IPS-20b (cell line): ENCODE data around the gene C6orf62.
"Not testable (repeated sequence)": the region's sequence is repeated elsewhere in the genome, so short reads cannot be mapped to it uniquely, and the experiment has no call there.

Source experiments
- H3K27ac ChIP-seq: one replicate; pipeline ENCODE4 v1.5.1; 2013; ENCODE audit warnings: low read length
- H3K27me3 ChIP-seq: 2 replicates; pipeline ENCODE4 v1.6.1; 2013; ENCODE audit warnings: mild to moderate bottlenecking, low read length, inconsistent platforms; ENCODE audit not compliant: insufficient read depth
- H3K36me3 ChIP-seq: 2 replicates; pipeline ENCODE4 v1.6.1; 2013; ENCODE audit warnings: low read depth, mild to moderate bottlenecking, inconsistent platforms, low read length, moderate library complexity; ENCODE audit not compliant: insufficient read depth
- H3K4me1 ChIP-seq: 2 replicates; pipeline ENCODE4 v1.6.1; 2013; ENCODE audit warnings: mild to moderate bottlenecking, control low read depth, inconsistent platforms, low read length, moderate library complexity; ENCODE audit not compliant: insufficient read depth
- H3K4me3 ChIP-seq: 2 replicates; pipeline ENCODE4 v1.5.1; 2013; ENCODE audit warnings: mild to moderate bottlenecking, low read length, inconsistent platforms
- H3K9ac ChIP-seq: 2 replicates; pipeline ENCODE4 v1.6.1; 2013; ENCODE audit warnings: low read depth, mild to moderate bottlenecking, inconsistent platforms, low read length, moderate library complexity
- H3K9me3 ChIP-seq: 2 replicates; pipeline ENCODE4 v1.6.1; 2013; ENCODE audit warnings: mild to moderate bottlenecking, low read depth, low read length, inconsistent platforms; ENCODE audit not compliant: insufficient read depth

C6orf62 gene

GRCh38 chr6:24719125-24719971 lies at the start of gene C6orf62:
C6orf62 (minus strand) TSS chr6:24719154; CDS start chr6:24718668, 486 bp downstream.
- H3K27me3 ChIP-seq: no peaks in the 10 kb centered on the region
- H3K27ac ChIP-seq: peak within 1 kb of the TSS; percentile 74
- H3K36me3 ChIP-seq: peaks cover 51% of the 10 kb centered on the region
- peaks cover 7% of the 10 kb centered on the region; the same call in 1 of the 2 replicates for H3K4me1 ChIP-seq
- H3K4me3 ChIP-seq: peak within 1 kb of the TSS; percentile 98
- H3K9ac ChIP-seq: peak within 1 kb of the TSS; percentile 100
- H3K9me3 ChIP-seq: no peaks in the 10 kb centered on the region

- Histone ChIP-seq H3K4me1 (no peaks in the 10 kb centered on the region), H3K9me3 (no peaks in the 10 kb centered on the region), H3K4me3 (no peak overlapping the region), H3K27ac (no peak overlapping the region), H3K9ac (no peak overlapping the region), H3K27me3 (no peaks in the 10 kb centered on the region), H3K36me3 (no peaks in the 10 kb centered on the region)
Measured at GRCh38 chr6:24768361-24768760, 49.4 kb upstream of the C6orf62 start.

- Histone ChIP-seq H3K27ac (no peak overlapping the region), H3K9me3 (no peaks in the 10 kb centered on the region), H3K27me3 (no peaks in the 10 kb centered on the region), H3K9ac (no peak overlapping the region), H3K4me3 (no peak overlapping the region), H3K36me3 (no peaks in the 10 kb centered on the region), H3K4me1 (no peaks in the 10 kb centered on the region)
Measured at GRCh38 chr6:24766680-24767462, 47.9 kb upstream of the C6orf62 start.

GRCh38 chr6:24765968-24766367 lies 47.0 kb upstream of the C6orf62 start:
- not testable (repeated sequence) for H3K4me3 ChIP-seq, H3K36me3 ChIP-seq, H3K27ac ChIP-seq, H3K27me3 ChIP-seq, H3K9me3 ChIP-seq, H3K9ac ChIP-seq, H3K4me1 ChIP-seq

GRCh38 chr6:24764833-24765828 lies 46.2 kb upstream of the C6orf62 start:
- H3K9me3 ChIP-seq, H3K27ac ChIP-seq, H3K27me3 ChIP-seq, H3K4me3 ChIP-seq, H3K9ac ChIP-seq, H3K36me3 ChIP-seq, H3K4me1 ChIP-seq: not testable (repeated sequence)

GRCh38 chr6:24763578-24763977 lies 44.6 kb upstream of the C6orf62 start:
- Histone ChIP-seq H3K4me3 (no peak overlapping the region), H3K9ac (no peak overlapping the region), H3K4me1 (no peaks in the 10 kb centered on the region), H3K27me3 (no peaks in the 10 kb centered on the region), H3K9me3 (no peaks in the 10 kb centered on the region), H3K36me3 (no peaks in the 10 kb centered on the region), H3K27ac (no peak overlapping the region)

- Histone ChIP-seq H3K36me3 (no peaks in the 10 kb centered on the region), H3K27ac (no peak overlapping the region), H3K9me3 (no peaks in the 10 kb centered on the region), H3K4me1 (no peaks in the 10 kb centered on the region), H3K9ac (no peak overlapping the region), H3K27me3 (no peaks in the 10 kb centered on the region), H3K4me3 (no peak overlapping the region)
Measured at GRCh38 chr6:24761851-24762250, 42.9 kb upstream of the C6orf62 start.

GRCh38 chr6:24761193-24761835 lies 42.4 kb upstream of the C6orf62 start:
- Histone ChIP-seq H3K4me1 (no peaks in the 10 kb centered on the region), H3K36me3 (no peaks in the 10 kb centered on the region), H3K9me3 (no peaks in the 10 kb centered on the region), H3K4me3 (no peak overlapping the region), H3K27me3 (no peaks in the 10 kb centered on the region), H3K9ac (no peak overlapping the region), H3K27ac (no peak overlapping the region)

- Histone ChIP-seq H3K36me3 (no peaks in the 10 kb centered on the region), H3K9ac (no peak overlapping the region), H3K9me3 (no peaks in the 10 kb centered on the region), H3K27me3 (no peaks in the 10 kb centered on the region), H3K4me1 (no peaks in the 10 kb centered on the region), H3K4me3 (no peak overlapping the region), H3K27ac (no peak overlapping the region)
Measured at GRCh38 chr6:24760210-24760609, 41.3 kb upstream of the C6orf62 start.

- Histone ChIP-seq H3K9me3 (no peaks in the 10 kb centered on the region), H3K27me3 (no peaks in the 10 kb centered on the region), H3K9ac (no peak overlapping the region), H3K4me3 (no peak overlapping the region), H3K27ac (no peak overlapping the region), H3K36me3 (no peaks in the 10 kb centered on the region), H3K4me1 (no peaks in the 10 kb centered on the region)
Measured at GRCh38 chr6:24759718-24760117, 40.8 kb upstream of the C6orf62 start.

GRCh38 chr6:24757611-24758010 lies 38.7 kb upstream of the C6orf62 start:
- no peaks in the 10 kb centered on the region for H3K36me3 ChIP-seq
- no peaks in the 10 kb centered on the region for H3K27me3 ChIP-seq
- H3K9me3 ChIP-seq: no peaks in the 10 kb centered on the region
- no peaks in the 10 kb centered on the region for H3K4me1 ChIP-seq
- H3K4me3 ChIP-seq: no peak overlapping the region
- no peak overlapping the region for H3K27ac ChIP-seq
- H3K9ac ChIP-seq: no peak overlapping the region
